ENCODE measurements around the gene RIN3. TPM values are rescaled to one million over a fixed set of nuclear protein-coding genes. Genes with fewer than 3 reads are reported as not detected.
"Not testable (repeated sequence)": the region's sequence is repeated elsewhere in the genome, so short reads cannot be mapped to it uniquely, and the experiment has no call there.

Gene RIN3
- polyA plus RNA-seq, 6 donors from 2014 or later: 7.6 to 43.7 (median 24.5) TPM

DNA sequence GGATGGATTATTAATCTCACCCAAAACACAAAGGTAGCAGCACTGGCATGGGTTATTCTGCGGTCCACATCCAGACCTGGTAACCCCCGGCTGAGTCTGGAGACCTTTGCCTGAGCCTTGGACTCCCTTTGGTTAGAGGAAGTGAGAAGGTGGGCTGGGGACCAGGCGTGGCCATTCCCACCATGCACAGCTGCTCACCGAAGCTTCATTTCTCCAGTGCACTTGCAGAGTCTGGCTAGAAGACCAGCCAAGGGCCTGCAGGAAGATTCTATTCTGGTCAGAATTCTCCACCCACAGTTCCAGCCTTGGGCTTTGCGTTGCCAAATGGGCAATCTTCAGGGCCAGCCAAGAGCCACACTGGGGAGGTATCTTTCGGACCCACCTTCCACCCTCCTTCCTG lies 161.8 kb downstream of the RIN3 start:
- peaks cover 10 to 30% of the 10 kb centered on the region in 2 donors for H3K36me3 Mint-ChIP-seq
- H3K27me3 Mint-ChIP-seq: no peaks in the 10 kb centered on the region
- peaks cover 0 to 5% (median 0%) of the 10 kb centered on the region in 7 donors for H3K9me3 Mint-ChIP-seq
- H3K27ac Mint-ChIP-seq: peak overlapping the region; percentile 75 to 97 (median 94)
- DNase-seq: no peak
- H3K4me1 Mint-ChIP-seq: peaks cover 53 to 76% (median 62%) of the 10 kb centered on the region in 3 donors
- no peak for ATAC-seq (ENCODE audit: low read depth in 2 of 2)
- H3K4me3 Mint-ChIP-seq: peak overlapping the region; percentile 30 to 91 (median 80)

DNA sequence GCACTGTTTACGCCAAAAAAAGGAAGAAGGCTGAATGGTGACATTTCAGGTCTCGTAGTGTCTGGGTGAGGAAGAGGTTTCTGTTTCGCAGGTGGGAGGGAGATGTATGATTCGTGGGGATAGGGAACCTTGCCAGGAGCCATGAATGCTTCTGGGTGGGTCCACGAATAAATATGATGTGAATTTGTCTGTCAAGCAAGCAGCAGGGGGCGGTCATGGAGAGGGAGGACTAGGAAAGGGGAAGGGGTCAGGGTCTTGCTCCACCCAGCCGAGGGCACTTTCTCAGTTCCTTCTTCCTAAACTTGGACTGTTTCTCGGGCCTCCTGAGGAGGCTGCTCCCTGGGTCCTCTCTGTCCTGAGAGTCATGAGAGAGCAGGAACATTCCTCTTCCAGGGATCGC lies 162.4 kb downstream of the RIN3 start:
- Mint-ChIP-seq H3K36me3 (peaks cover 10 to 33% of the 10 kb centered on the region in 2 donors), H3K4me1 (peaks cover 51 to 76% (median 59%) of the 10 kb centered on the region in 3 donors)
- DNase-seq: no peak

DNA sequence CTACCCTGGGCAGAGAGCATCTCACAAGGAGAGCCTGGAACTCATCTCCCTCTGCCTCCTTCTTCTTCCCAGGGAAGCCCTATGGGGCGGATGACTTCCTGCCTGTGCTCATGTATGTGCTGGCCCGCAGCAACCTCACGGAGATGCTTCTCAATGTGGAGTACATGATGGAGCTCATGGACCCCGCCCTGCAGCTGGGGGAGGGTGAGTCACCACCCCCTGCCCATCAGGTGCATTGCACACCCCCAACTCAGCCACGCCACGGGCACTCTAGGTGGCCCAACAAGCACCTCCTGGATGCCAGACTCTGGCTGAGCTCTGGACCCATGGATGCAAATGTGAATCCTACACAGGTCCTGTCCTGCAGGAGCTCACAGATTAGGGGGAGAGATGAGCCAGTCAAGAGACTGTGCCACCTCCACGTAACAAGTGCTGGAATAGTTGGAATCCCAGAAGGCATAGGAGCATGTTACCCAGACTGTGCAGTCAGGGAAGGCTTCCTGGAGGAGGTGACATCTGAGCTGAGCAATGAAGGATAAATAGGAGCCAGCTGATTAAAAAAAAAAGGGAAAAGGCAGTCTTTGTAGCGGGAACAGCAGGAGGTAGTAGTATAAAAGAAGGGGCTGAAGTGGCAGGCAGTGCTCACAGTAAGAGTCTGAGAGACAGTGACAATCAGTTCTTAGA lies 163.0 kb downstream of the RIN3 start:
- peaks cover 14 to 38% of the 10 kb centered on the region in 2 donors for H3K36me3 Mint-ChIP-seq
- peaks cover 0 to 5% (median 0%) of the 10 kb centered on the region in 7 donors for H3K9me3 Mint-ChIP-seq
- peak overlapping the region; percentile 78 to 97 (median 94) for H3K27ac Mint-ChIP-seq
- H3K4me3 Mint-ChIP-seq: peak overlapping the region in 7 of 8 donors; percentile 30 to 86 (median 81)
- ATAC-seq (ENCODE audit: low read depth in 2 of 2) (no peak), DNase-seq (no peak)
- no peaks in the 10 kb centered on the region for H3K27me3 Mint-ChIP-seq
- H3K4me1 Mint-ChIP-seq: peaks cover 52 to 77% (median 60%) of the 10 kb centered on the region in 3 donors

More for the DNA sequence above, 162.4 kb downstream of the RIN3 start:
- no peak for ATAC-seq (ENCODE audit: low read depth in 2 of 2)
- H3K4me3 Mint-ChIP-seq: peak overlapping the region; percentile 30 to 91 (median 80)
- H3K27ac Mint-ChIP-seq: peak overlapping the region in 5 of 6 donors; percentile 78 to 97 (median 96)
- H3K9me3 Mint-ChIP-seq: peaks cover 0 to 5% (median 0%) of the 10 kb centered on the region in 7 donors
- H3K27me3 Mint-ChIP-seq: no peaks in the 10 kb centered on the region

DNA sequence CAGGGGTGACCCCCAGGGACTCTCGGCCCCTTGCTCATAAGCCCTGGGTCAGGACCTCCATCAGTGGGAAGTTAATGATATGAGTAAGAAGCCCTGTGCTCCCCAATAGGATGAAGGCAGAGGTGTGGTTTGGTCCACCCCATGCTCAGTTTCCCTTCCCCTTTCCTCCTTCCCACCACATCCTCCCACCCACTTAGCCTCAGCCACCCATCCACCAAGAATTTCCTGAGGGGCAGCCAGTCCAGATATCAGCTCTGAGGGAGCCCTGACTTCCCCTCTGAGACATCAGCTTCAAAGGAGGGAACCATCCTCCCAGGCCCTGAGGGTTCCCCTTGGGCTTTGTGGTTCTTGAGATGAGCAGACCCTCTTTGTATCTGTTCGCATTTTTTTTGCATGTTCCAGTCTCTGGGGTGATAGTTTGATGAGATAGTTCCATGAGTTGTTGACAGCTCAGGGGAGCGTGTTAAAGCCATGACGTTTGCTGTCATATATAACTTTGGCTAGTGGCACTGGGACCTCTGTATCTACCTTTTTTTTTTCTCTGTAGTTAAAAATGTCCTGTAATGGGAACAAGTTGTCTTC lies 163.6 kb downstream of the RIN3 start:
- DNase-seq (peak; percentile 84), ATAC-seq (ENCODE audit: low read depth in 2 of 2) (peak; percentile 81 to 85)
- Mint-ChIP-seq H3K27me3 (no peaks in the 10 kb centered on the region), H3K9me3 (peaks cover 0 to 5% (median 0%) of the 10 kb centered on the region in 7 donors), H3K4me1 (peaks cover 48 to 78% (median 53%) of the 10 kb centered on the region in 3 donors), H3K27ac (peak overlapping the region; percentile 72 to 97 (median 94)), H3K4me3 (peak overlapping the region; percentile 0 to 86 (median 76)), H3K36me3 (peaks cover 14 to 38% of the 10 kb centered on the region in 2 donors)

DNA sequence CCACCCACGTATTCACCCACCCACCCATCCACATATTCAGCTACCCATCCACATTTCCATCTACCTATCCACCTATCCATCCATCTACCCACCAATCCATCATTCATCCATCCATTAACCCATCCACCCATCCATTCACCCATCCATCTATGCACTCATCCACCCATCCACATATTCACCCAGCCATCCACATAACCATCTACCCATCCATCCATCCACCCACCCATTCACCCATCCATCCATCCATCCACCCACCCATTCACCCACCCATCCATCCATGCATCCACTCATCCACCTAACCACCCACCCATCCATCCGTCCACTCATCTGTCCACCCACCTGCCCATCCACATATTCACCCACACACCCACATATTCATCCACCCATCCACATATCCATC lies 164.4 kb downstream of the RIN3 start:
- H3K9me3 Mint-ChIP-seq: peaks cover 0 to 5% (median 0%) of the 10 kb centered on the region in 7 donors
- H3K4me3 Mint-ChIP-seq: peak overlapping the region in 4 of 8 donors; percentile 8 to 81 (median 40)
- peak overlapping the region; percentile 72 to 97 (median 94) for H3K27ac Mint-ChIP-seq
- H3K36me3 Mint-ChIP-seq: peaks cover 14 to 38% of the 10 kb centered on the region in 2 donors
- ATAC-seq (ENCODE audit: low read depth in 2 of 2) (no peak), DNase-seq (no peak)
- no peaks in the 10 kb centered on the region for H3K27me3 Mint-ChIP-seq
- peaks cover 44 to 73% (median 53%) of the 10 kb centered on the region in 3 donors for H3K4me1 Mint-ChIP-seq

DNA sequence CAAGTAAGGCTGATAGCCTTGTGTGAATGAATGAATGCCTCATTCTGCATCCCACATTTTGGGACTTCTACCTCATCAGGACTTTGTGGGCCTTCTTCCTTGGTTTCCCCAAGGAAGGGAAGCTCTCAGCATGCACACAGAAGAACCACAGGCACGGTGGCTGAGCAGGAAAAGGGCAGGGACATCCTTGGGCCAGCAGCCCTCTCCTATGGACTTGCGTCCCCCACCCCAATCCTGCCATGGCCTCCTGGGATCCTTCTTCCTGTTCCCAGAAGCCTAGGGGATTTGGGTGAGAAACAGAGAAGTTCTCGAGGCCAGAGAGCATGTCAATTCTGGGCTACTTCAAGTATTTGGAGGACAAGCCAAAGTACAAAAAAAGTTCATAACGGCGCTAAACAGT lies 165.2 kb downstream of the RIN3 start:
- no peak for ATAC-seq (ENCODE audit: low read depth in 2 of 2)
- no peak for DNase-seq
- peaks cover 14 to 38% of the 10 kb centered on the region in 2 donors for H3K36me3 Mint-ChIP-seq
- peaks cover 44 to 68% (median 53%) of the 10 kb centered on the region in 3 donors for H3K4me1 Mint-ChIP-seq
- H3K27ac Mint-ChIP-seq: peak overlapping the region; percentile 42 to 96 (median 70)
- H3K27me3 Mint-ChIP-seq: no peaks in the 10 kb centered on the region
- no peak overlapping the region for H3K4me3 Mint-ChIP-seq
- peaks cover 0 to 5% (median 0%) of the 10 kb centered on the region in 7 donors for H3K9me3 Mint-ChIP-seq

DNA sequence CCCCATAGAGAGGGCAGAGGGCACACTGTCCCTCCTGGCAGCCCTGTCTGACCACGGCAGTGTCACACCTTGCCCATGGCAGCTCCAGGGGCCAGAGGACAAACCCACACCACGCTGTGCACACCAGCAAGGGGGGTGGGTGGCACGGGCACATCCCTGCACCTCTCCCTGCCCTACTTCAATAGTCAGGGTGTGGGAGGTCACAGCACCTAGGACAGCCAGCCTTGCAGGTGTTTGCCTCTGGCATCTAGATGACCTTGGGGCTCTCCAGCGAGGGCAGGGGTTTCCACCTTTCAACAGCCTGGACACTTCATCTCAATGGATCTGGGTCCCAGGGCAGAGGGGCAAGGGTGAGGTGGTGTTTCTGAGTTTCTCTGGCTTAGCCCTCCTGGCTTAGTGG lies 165.7 kb downstream of the RIN3 start:
- Mint-ChIP-seq H3K27ac (peak overlapping the region in 5 of 6 donors; percentile 42 to 96 (median 77)), H3K4me3 (no peak overlapping the region), H3K4me1 (peaks cover 44 to 63% (median 48%) of the 10 kb centered on the region in 3 donors), H3K27me3 (no peaks in the 10 kb centered on the region), H3K9me3 (peaks cover 0 to 5% (median 0%) of the 10 kb centered on the region in 7 donors), H3K36me3 (peaks cover 14 to 38% of the 10 kb centered on the region in 2 donors)
- no peak for DNase-seq
- no peak for ATAC-seq (ENCODE audit: low read depth in 2 of 2)

DNA sequence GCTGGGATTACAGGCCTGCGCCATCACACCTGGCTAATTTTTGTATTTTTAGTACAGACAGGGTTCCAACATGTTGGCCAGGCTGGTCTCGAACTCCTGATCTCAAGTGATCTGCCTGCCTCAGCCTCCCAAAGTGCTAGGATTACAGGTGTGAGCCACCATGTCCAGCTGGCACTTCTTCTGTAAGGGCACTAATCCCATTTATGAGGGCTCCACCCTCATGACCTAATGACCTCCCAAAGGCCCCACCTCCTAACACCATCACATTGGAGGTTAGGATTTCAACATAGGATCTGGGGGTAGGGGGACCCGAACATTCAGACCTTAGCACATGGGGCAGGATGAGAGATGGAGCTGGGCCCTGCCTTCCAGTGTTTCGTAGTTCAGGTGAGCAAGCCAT lies 166.7 kb downstream of the RIN3 start:
- ATAC-seq (ENCODE audit: low read depth in 2 of 2); H3K27me3 Mint-ChIP-seq; H3K4me3 Mint-ChIP-seq; H3K9me3 Mint-ChIP-seq; DNase-seq: not testable (repeated sequence)
- Mint-ChIP-seq H3K27ac (peak overlapping the region in 4 of 6 donors; percentile 21 to 96 (median 72)), H3K4me1 (peaks cover 40 to 52% (median 42%) of the 10 kb centered on the region in 3 donors), H3K36me3 (peaks cover 10 to 39% of the 10 kb centered on the region in 2 donors)

DNA sequence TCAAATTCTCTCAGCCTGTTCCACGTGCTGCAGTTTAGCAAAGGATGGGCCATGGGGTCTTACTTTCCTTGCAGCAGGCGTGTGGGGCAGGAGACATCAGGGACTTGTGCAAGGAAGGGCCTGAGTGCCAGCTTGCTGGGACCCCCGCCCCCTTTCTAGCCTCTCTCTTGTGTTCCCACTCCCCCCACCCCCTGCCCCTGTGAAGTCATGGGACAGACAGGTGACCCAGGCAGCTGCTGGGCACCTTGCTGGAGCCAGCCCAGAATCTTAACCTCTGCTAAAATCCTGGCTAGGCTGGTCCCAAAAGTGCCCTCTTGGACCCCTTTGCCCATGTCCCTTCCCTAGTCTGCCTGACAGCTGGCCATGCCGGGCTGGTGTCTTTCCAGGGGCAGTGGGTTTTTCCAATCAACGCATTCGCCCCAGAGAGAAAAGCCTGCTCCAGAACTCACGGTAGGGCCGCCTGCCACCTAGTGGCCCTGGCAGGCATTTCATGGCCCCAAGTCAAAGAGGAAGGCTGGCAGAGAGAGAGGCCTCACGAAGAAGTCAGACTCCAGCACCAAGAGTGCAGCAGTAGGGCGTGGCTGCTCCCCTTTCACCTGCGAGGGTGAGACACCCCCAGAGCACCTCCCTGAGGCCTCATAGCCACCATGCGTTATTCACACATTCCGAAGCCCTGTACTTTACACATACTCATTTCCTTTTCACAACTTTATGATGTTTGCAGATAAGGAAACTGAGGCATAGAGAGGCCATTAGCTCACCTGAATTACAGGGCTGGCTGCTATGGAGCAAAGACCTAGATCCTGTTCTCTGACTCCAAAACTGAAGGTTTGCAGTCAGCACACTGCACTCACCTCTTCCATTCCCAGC lies 167.4 kb downstream of the RIN3 start:
- peak overlapping the region in 1 of 8 donors; percentile 25 for H3K4me3 Mint-ChIP-seq
- peak overlapping the region; percentile 36 to 96 (median 75) for H3K27ac Mint-ChIP-seq
- DNase-seq (peak; percentile 74), ATAC-seq (ENCODE audit: low read depth in 2 of 2) (peak; percentile 25 to 47)
- peaks cover 0 to 5% (median 0%) of the 10 kb centered on the region in 7 donors for H3K9me3 Mint-ChIP-seq
- peaks cover 10 to 40% of the 10 kb centered on the region in 2 donors for H3K36me3 Mint-ChIP-seq
- peaks cover 34 to 51% (median 42%) of the 10 kb centered on the region in 3 donors for H3K4me1 Mint-ChIP-seq
- no peaks in the 10 kb centered on the region for H3K27me3 Mint-ChIP-seq

DNA sequence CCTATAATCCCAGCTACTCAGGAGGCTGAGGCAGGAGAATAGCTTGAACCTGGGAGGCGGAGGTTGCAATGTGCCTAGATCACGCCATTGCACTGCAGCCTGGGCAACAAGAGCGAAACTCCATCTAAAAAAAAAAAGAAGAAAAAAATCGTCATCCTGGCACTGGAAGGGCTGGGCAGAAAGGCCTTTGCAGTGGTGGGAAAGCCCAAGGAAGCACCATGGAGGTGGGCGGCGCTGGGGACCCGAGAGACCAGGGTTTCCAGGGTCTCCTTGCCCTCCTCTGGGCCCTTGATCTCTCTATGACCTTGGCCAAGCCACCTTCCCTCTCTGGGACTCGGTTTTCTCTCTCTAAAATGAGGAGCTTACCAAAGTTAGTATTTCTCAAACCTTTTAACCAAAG lies 169.5 kb downstream of the RIN3 start:
- Mint-ChIP-seq H3K4me1 (peaks cover 14 to 32% (median 22%) of the 10 kb centered on the region in 3 donors), H3K27ac (peak overlapping the region in 1 of 6 donors; percentile 28), H3K4me3 (no peak overlapping the region), H3K27me3 (no peaks in the 10 kb centered on the region), H3K36me3 (peaks cover 12 to 28% of the 10 kb centered on the region in 2 donors), H3K9me3 (peaks cover 0 to 2% (median 0%) of the 10 kb centered on the region in 7 donors)
- DNase-seq: no peak
- no peak for ATAC-seq (ENCODE audit: low read depth in 2 of 2)

DNA sequence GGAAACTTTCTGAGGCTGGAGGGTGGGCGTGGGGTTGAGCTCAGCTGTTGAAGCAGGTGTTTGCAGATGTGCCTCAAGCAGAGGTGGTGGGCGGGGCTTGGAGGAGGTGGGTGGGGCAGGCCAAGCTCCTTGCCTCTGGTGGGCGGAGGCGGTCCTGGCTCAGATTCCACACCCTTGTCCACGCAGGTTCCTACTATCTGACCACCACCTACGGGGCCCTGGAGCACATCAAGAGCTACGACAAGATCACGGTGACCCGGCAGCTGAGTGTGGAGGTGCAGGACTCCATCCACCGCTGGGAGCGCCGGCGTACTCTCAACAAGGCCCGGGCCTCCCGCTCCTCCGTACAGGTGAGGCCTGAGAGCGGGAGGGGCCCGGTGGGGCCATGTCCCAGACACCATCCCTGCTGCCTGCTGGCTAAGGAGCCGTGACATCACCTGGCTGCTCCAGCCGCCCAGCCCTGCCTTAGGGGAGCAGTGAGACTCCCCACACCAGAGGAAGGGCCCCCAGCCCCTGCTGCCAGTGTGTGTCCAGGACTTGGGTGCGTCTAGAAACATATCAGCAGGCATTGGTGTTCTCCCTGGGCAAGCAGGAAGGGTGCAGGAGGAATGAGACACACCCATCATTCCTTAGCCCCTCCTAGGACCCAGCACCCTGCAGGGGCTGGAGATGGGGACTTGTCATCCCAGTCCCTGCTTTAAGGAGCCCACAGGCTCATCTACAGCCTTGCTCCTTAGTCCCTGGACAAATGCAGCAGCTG lies 171.4 kb downstream of the RIN3 start:
- ATAC-seq (ENCODE audit: low read depth in 2 of 2): no peak
- peaks cover 12 to 18% of the 10 kb centered on the region in 2 donors for H3K36me3 Mint-ChIP-seq
- peak overlapping the region in 1 of 8 donors; percentile 25 for H3K4me3 Mint-ChIP-seq
- no peak overlapping the region for H3K27ac Mint-ChIP-seq
- no peaks in the 10 kb centered on the region for H3K27me3 Mint-ChIP-seq
- no peak for DNase-seq
- H3K4me1 Mint-ChIP-seq: peaks cover 7 to 22% (median 13%) of the 10 kb centered on the region in 3 donors
- H3K9me3 Mint-ChIP-seq: peaks cover 0 to 2% (median 0%) of the 10 kb centered on the region in 7 donors

DNA sequence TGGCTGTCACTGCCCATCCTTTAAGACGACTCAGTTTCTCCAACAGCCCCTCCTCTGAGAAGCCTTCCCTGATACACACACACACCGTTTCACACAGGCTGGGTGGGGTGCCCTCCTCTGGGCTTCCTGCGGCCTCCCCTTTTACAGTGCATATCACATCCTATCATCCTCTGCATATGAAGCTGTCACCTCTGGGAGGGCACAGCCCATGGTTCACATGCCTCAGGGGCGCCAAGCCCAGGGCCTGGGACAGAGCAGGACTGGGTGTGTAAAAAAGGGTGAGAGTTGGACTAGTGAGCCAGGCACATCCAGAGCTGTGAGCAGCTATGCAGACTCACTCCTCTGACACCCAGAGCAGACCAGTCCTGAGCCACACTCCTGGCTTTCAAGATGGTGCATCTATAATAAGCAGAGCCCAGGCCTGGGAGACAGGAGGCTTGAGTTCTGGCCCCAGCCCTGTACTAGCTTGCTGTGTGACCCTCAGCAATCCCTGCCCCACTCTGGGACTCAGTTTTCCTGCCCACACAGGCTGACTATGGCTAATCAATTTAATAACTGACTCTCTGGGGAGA lies 172.3 kb downstream of the RIN3 start:
- peak overlapping the region in 4 of 6 donors; percentile 47 to 83 (median 57) for H3K27ac Mint-ChIP-seq
- peaks cover 7 to 14% (median 12%) of the 10 kb centered on the region in 3 donors for H3K4me1 Mint-ChIP-seq
- peaks cover 12 to 15% of the 10 kb centered on the region in 2 donors for H3K36me3 Mint-ChIP-seq
- ATAC-seq (ENCODE audit: low read depth in 2 of 2) (no peak), DNase-seq (no peak)
- H3K9me3 Mint-ChIP-seq: peaks cover 0 to 2% (median 0%) of the 10 kb centered on the region in 7 donors
- H3K27me3 Mint-ChIP-seq: no peaks in the 10 kb centered on the region
- H3K4me3 Mint-ChIP-seq: no peak overlapping the region

Data from naive B cell (primary cell).